COLO668 (cell line): ENCODE measurements around the gene E2F3.

Experiments
- DNase-seq: peaks from one replicate; lab custom pipeline; 2025; ENCODE audit not compliant: unreplicated experiment; lab: John Stamatoyannopoulos, UW

E2F3 gene

DNA sequence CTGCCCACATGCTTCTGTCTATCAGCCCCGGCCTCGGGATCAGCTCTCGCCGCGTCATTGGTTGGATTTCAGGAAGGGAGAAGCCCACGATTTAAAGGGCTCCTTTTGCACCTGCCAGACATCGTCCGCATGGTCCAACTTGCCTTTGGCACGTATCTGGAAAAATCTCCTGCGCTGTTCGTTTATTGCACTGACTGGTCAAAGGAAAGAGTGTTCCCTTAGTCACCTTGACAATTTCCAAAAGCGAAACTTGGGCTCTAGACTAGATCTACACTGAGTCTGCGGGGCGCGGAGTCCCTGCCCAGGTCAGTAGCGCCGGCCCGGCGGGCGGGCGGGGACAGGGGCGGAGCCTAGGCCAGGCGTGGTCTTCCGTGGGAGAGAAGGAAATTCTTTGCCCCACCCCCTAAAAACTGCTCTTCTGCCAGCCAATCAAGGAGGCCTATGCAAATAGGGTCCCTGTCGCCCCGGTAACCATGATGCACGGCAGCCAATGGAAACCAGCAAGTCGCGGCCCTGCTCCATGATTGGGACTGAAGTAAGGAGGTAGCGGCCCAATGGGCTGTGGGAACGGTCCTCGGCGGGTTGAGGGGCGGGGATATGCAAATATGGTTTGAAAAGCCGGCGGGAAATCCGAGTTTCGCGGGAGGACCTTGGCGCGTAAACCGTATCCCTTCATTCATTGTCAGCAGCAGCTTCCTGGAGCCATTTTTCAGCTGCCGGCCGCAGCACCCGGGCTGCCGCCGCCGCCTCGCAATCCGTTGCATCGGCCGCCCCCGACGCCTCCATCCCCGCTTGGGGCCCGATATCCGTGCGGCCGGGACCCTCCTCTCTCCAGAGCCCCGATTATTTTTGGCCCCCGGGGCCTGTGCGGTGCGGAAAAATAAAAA is at the start of gene E2F3:
Gene E2F3, plus strand, starts transcription at position 675 of the 887 bp plus-strand sequence. CDS start 354 bp downstream, outside the sequence.
- peak; percentile 96 for DNase-seq

DNA sequence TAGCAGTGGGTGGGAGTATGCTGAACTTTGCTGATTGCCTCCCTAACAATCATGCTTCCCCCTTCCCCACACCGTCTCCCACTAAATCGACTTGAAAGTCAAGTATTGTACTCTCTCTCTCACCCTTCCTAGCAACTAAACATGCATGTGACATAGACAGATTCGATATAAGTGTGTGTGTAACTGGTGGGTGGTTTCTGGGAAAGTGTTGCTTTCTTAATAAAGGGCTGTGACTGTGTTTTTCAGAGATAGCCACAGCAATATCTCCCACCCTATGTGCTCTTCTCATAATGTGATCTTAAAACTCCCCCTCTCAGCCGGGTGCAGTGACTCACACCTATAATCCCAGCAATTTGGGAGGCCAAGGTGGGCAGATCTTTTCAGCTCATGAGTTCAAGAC is 49.3 kb upstream of the E2F3 start:
- no peak for DNase-seq

DNA sequence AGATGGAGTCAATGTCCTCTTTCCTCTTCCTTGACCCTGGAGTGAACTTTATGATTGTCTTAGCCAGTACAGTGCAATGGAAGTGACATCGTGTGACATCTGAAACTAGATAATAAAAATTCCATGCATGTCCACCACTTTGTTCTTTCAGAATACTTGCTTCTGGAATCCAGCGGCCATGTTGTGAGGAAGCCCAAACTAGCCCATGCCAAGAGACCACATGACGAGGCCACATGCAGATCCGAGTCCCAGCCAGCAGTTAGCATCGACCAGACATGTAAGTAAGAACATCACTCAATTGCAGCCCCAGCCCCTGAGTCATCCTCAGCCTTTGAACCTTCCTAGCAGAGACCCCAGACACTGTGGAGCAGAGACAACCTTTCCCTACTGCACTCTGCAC is 48.5 kb upstream of the E2F3 start:
- DNase-seq: no peak

DNA sequence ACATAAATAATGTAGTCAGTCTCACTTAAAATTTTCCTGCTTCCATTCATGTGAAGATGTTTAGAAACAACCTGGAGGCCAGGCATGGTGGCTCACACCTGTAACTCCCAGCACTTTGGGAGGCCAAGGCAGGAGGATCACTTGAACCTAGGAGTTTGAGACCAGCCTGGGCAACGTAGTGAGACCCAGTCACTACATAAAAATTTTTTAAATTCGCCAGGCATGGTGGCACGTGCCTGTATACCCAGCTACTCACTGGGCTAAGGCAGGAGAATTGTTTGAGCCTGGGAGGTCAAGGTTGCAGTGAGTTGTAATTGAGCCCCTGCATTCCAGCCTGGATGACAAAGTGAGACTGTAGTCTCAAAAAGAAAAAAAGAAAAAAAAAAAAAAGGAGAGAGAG is 47.3 kb upstream of the E2F3 start:
- no peak for DNase-seq

DNA sequence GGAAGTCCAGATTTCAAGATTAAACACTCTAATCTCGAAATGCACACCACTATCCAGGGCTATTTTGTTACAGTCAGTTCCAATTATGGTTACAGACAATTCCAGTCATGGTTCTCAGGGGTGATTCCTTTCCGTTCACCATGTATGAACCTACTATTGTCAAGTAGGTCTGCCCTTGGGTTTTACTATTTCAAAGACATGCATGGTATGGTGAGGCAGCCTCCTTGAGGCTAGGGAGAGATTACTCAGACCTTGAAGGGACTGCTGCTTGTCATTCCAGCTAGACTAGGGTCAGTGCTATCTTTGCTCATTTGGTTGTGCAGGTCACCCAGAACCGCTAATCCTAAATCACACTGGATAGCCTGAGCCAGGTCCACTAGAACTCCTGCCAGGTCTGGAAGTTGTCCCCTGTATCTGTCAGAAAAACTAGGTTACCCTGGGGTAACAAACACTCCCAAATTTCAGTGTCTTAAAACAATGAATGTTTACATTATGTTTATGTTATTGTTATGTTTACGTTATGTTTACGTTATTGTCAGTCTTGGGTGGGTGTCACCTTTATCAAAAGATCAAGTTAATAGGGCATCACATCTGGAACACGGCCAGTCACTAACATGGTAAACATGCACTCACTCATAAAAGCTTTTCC is 41.1 kb upstream of the E2F3 start:
- DNase-seq: no peak

DNA sequence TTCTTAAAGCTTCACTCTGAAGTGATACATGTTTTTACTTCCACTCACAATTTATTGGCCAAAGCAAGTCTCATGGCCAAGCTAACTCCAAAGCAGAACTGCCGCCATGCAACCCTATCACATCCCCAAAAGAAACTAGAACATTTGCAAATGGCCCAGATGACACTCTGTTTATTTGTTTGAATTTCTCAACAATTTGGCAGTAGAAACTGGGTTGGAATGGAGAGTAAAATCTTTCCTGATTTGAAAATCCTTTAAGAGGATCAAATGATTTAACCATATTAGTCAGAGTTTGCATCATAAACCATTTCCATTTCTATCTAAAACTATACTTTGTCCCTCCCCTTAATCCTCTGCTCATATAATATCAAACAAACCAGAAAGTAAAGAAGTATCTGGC is 39.1 kb upstream of the E2F3 start:
- DNase-seq: no peak

DNA sequence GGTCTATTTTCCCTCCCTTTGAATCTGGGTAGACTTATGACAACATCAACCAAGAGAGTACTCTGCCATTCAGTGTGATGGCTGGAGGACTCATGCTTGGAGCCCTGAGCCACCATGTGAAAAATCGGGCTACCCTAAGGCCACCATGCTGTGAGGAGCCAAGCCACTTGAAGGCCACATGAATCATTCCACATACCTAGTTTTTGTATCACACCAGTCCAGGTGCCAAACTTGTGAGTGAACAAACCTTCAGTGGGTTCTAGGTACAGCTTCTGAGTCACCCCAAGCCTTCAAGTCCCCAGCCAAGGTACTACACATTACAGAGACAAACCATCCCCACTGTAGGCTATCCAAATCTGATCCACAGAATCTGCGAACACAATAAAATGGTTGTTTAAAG is 37.4 kb upstream of the E2F3 start:
- no peak for DNase-seq

DNA sequence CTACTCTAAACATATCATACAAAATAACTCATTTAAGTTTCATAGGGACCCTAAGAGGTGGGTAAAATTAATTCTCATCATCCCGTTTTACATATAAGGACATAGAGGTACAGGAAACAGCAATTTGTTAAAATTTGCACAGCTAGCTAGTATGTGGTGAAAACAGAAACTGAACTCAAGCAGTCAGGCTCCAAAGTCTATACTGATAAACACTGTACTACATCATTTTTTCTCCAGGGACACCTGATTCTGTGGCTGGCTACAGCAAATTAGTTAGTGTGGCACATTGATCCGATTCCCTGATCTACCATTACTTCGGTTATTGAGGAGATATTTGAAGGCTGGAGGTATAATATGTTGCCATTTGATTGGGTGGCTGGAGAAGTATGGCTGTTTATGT is 36.2 kb upstream of the E2F3 start:
- DNase-seq: no peak

DNA sequence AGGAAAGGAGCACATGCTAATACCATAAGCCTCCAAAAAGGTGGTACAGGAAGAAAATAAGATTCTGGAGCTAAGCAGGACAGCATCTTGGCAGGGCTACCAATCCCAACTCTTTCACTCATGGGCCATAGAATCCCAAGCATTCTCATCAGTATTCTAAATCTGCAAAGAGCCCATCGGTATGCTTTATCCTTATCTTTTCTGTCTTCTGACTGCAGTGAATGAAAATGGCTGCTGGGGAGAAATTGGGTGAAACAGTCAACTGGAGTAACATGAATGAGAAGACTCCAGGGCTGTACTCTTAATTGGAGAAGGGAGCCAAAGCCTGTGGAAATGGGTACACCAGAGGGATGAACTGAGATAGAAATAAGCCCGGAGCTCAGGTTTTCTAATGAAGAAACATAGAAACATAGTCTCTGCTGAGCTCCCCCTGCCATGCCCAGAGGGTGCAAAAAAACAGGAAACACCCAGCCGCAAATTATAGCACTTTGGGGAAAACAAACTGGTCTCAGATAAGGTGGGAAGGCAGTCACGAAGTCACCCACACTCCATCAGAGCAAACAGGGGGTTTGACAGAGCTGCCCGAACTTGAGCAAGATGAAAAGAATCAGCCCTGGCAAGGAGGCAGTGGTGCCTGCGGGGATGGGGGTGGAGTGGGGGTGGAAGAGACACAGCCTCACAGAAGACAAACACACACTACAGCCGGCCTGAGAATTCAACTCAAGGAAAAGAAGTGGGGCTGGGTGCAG is 35.4 kb upstream of the E2F3 start:
- DNase-seq: no peak

DNA sequence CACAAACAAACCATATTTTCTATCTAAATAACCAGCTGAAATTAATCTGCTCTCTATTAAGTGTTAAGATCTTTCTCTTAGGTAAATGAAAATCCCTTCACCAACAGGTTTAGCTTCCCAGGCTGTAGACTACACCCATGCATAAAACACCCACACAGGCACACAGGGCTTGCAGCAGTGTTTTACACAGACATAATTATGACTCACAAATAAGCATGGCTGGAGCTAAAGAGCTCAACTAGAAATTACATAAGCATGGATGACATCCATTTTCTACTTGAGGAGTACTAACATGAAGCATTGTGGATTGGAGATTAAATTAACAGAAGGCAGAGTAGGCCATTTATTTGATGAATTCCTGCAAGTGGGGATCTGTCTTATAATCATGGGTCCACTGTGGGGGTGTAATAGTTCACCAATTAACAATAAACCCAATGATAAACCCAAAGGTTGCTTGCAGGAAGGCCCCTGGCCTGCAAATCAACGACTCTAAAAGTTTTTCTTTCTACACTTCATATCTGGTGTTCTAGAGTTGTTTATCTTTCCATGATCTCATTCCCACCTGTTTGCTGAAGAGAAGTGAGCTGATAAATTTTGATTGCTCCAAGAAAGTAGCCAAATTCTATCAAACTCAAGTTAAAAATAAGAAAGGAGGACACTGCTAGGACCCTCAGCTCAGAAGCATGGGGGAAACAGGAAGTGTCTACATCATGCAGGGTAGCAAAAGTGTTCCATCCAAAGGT is 33.8 kb upstream of the E2F3 start:
- no peak for DNase-seq

DNA sequence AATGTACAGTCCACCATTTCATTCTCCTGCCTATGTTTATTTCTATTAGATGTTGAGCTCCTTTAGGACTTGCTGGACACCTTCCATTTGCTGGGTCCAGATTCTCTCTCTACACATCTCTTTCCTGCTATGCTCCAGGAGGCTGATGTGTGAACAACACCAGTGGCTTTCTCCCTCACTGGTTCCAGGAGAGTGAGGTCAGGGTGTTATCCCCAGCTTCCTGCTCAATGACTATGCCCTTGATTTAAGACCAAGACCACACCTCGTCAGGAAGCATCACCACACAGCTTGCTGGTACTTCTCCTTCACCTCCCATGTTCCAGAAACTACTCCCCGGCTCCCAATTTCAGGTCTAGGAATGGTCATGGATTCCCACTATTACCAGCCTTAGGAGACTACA is 31.3 kb upstream of the E2F3 start:
- DNase-seq: no peak

DNA sequence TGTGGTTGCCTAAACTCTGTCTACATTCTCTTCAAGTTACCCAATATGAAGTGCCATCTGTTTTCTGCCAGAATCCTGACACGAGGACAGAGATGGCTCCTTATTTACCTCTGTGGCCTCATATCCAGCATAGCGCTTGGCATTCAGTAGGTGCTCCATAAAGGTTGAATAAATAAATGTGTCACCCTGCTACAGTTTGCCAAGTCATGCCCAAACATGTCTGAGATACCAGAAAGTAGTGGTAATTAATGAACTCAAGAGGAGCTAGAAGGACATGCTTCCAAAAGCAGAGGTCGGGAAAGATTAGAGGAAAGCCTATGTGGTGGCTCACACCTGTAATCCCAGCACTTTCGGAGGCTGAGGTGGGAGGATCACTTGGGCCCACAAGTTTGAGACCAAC is 30.9 kb upstream of the E2F3 start:
- DNase-seq: no peak

DNA sequence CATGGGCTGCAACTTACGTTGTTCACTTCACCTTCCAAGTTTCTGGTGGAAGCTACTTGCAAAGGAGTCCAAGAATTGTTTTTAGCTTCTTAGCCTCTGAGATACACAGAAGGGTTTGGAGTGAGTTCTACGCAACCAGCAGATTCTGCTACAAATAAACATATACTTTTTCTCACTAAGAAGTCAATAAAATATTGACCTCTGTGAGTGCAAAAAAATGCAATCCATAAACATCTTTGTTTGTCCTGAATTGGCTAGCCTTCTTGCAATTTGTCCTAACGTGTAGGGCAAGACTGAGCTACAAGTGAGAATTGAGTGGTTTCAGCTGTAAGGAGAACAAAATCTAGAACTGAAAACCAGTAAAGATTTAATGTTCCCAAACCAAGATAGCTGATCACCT is 26.2 kb upstream of the E2F3 start:
- no peak for DNase-seq

DNA sequence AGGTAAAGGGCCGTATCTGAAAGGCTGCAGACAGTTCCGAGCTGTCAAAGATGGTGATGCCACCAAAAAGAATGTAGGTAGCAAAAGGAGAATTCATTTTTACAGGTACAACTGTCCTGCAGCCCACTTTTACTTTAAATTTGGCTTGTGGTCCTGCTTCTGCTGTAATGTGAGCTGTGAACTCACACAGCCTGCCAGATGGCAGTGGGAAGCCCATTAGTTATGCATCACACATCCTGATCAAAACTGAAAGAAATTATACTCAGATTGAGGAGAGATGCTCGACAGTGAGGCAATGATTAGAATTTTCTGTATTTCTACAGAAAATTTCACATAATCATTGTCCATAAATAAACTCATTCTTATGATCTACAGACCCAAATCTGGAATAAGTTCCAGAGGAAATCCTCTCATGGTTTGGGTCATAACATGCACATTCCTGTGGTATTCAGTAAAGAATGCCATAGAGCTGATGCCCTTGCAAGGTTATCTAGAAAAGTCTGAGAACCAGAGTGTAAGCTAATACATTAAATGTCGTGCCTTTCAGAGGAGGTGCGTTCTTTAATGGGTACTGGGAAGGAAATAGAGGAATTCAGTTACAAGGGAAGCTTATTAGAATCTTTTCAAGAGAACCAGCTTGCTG is 23.9 kb upstream of the E2F3 start:
- no peak for DNase-seq

DNA sequence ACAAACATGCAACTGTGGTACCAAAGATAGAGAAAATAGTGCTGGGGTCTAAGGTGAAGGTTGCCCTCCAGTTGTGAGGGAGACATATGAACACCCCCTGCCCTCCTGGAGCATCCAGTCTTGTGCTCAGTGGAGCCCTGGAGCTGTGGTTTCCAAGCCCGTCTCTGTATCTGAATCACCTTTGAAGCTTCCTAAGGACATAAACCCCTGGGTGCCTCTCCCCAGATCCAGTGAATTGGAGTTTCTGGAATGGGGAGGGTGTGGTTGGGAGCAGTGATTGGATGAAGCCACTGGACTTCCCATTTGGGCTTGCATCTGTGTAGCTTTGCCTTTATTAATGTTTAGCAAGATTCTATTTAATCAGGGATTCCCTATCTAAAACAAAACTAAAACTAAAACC is 22.4 kb upstream of the E2F3 start:
- DNase-seq: no peak

DNA sequence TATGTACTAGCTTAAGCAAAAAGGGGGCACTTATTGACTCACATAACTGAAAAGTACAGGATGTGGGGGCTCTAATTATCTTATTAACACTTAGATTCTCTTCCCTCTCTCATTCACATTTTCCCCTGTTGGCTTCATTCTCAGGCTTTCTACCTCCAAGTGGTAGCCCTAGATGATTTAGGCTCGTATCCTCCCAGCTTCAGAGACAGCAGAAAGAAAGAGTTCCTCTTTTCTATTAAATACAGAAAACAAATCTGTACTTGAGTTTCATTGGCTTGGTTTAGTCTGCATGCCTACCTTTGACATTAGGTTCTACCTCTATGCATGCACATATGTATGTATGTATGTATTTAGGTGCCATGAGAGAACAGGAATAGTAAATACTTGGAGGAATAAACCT is 15.5 kb upstream of the E2F3 start:
- no peak for DNase-seq

DNA sequence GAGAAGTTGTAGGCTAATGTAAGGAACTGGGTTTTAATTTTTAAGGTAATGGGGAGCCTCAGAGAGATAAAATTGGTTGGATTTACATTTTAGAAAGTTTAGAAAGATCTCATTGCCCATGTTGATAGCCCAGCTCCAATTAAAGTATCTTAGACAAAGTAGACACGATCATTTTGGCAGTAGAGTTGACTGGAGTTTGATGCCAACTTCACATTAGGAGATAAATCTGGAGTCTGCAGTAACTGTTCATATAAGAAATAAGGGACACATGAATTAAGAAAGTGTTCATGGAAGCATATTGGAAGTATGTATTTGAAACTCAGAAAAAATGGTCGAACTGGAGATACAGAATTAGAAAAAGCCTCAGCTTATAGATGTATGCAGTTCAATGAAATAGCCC is 12.6 kb upstream of the E2F3 start:
- no peak for DNase-seq

DNA sequence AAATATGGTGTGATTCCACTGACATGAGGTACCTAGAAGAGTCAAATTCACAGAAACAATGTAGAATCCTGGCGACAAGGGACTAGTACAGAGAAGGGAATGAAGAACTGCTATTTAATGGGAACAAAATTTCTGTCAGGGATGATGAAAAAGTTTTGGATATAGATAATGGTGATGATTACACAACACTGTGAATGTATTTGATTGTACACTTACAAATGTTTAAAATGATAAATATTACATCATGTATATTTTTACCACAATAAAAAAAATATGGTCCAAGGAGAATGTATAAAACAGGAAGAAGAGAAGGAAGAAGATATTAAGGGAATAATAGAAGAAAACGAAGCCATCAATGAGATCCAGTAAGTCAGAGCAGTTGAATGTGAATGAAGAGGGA is 8.4 kb upstream of the E2F3 start:
- no peak for DNase-seq

DNA sequence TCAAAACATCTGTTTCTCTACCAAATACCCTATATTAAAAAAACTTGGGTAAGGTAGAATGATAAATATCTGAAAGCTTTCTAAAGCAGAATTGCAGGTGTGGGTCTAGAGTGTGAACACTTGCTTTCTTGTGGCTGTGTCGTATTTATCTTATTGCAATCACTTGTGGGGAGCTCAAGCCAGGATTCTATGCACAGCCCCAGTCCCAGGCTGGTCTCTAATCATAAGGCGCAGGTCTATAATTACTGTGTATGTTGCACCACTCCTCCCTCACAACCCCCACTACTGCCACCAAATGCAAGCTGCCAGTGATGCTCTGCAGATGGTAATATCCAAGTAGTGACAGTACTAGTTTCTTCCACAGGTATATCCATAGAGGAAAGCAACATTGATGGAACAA is 2.2 kb upstream of the E2F3 start:
- no peak for DNase-seq

DNA sequence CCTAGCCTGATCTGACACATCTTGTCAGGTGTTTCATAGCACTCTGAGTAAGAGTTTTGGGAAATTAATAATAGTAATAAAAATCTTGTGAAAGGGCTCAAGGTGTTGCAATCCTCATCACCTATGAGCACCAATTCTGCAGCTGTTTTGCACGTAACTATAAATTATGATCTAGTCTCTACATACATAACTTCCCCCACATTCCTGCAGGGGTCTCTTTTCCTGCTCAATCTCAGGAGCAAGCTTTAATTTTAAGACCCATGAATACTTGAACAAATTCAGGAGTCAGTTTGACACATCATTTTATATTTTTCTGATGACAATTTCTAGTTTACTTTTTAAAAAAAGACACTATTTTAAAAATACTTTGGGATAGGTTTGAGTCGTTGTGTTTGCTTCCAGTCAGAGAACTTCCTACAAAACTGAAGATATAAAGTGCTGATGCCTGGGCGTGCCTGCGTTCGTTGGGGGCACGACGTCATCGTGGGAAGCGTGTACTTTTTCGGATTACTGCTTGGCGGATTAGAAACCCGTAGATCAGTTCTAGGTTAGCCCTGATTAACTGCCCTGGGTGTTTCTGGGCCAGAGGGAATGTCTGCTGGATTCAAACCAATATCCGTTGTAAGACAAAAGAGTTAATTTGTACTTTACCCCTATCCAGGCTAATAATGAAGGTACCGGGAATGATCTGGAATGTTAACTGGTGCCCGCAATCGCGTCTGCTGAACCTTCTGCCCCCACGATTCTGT is 1.0 kb upstream of the E2F3 start:
- DNase-seq: peak; percentile 25
